ENCODE results near the gene ETV3. TPM values are rescaled to one million over a fixed set of nuclear protein-coding genes. Genes with fewer than 3 reads are reported as not detected.

ETV3 gene
- total RNA-seq, 1 donor from 2014 or later: 19.5 TPM

- Histone ChIP-seq H3K36me3 (no peaks in the 10 kb centered on the region), H3K4me1 (peaks cover 13% of the 10 kb centered on the region), H3K4me2 (no peak overlapping the region), H3K9me3 (ENCODE audit: low read depth) (no peaks in the 10 kb centered on the region), H2AFZ (replicated peaks) (no peak overlapping the region), H3K79me2 (ENCODE audit: low read depth) (no peaks in the 10 kb centered on the region), H3K27ac (no peak overlapping the region), H3F3A (ENCODE audit: low read depth) (no peaks in the 10 kb centered on the region), H3K27me3 (no peaks in the 10 kb centered on the region), H3K9ac (no peak overlapping the region), H3K4me3 (no peak overlapping the region), H4K20me1 (ENCODE audit: low read depth) (no peaks in the 10 kb centered on the region)
- Mint-ChIP-seq H3K9me3 (peaks cover 2% of the 10 kb centered on the region), H3K4me3 (no peak overlapping the region), H3K27ac (no peak overlapping the region), H3K36me3 (no peaks in the 10 kb centered on the region), H3K27me3 (ENCODE audit: insufficient read depth, low read depth) (peaks cover 5% of the 10 kb centered on the region), H3K4me1 (peaks cover 10% of the 10 kb centered on the region)
- TF ChIP-seq EZH2phosphoT487 (IDR thresholded peaks at IDR 0.05): no peak
- TF ChIP-seq EZH2 (IDR thresholded peaks at IDR 0.05): no peak
- TF ChIP-seq CTCF (IDR thresholded peaks at IDR 0.05): no peak
- DNase-seq (ENCODE audit: low spot score): no peak
These were observed 8.0 kb upstream of the ETV3 start for GRCh38 chr1:157146244-157146643.

- Mint-ChIP-seq H3K36me3 (no peaks in the 10 kb centered on the region), H3K9me3 (peaks cover 2% of the 10 kb centered on the region), H3K27ac (no peak overlapping the region), H3K4me3 (no peak overlapping the region), H3K27me3 (ENCODE audit: insufficient read depth, low read depth) (peaks cover 11% of the 10 kb centered on the region), H3K4me1 (peaks cover 10% of the 10 kb centered on the region)
- Histone ChIP-seq H3K4me3 (no peak overlapping the region), H3K9ac (no peak overlapping the region), H3K4me2 (no peak overlapping the region), H3K36me3 (no peaks in the 10 kb centered on the region), H3K4me1 (peaks cover 13% of the 10 kb centered on the region), H3K27ac (no peak overlapping the region), H3F3A (ENCODE audit: low read depth) (peaks cover 7% of the 10 kb centered on the region), H4K20me1 (ENCODE audit: low read depth) (no peaks in the 10 kb centered on the region), H2AFZ (replicated peaks) (no peak overlapping the region), H3K79me2 (ENCODE audit: low read depth) (no peaks in the 10 kb centered on the region), H3K9me3 (ENCODE audit: low read depth) (no peaks in the 10 kb centered on the region), H3K27me3 (no peaks in the 10 kb centered on the region)
- TF ChIP-seq EZH2phosphoT487 (IDR thresholded peaks at IDR 0.05) (no peak), CTCF (IDR thresholded peaks at IDR 0.05) (no peak), EZH2 (IDR thresholded peaks at IDR 0.05) (no peak)
- DNase-seq (ENCODE audit: low spot score): no peak
These were observed 6.9 kb upstream of the ETV3 start for GRCh38 chr1:157145076-157145475.

- Histone ChIP-seq H3K79me2 (ENCODE audit: low read depth) (no peaks in the 10 kb centered on the region), H3K36me3 (no peaks in the 10 kb centered on the region), H3K4me1 (peaks cover 18% of the 10 kb centered on the region), H3K27me3 (no peaks in the 10 kb centered on the region), H2AFZ (replicated peaks) (no peak overlapping the region), H3K9me3 (ENCODE audit: low read depth) (no peaks in the 10 kb centered on the region), H3F3A (ENCODE audit: low read depth) (peaks cover 12% of the 10 kb centered on the region), H3K9ac (no peak overlapping the region), H4K20me1 (ENCODE audit: low read depth) (no peaks in the 10 kb centered on the region), H3K4me3 (no peak overlapping the region), H3K4me2 (no peak overlapping the region), H3K27ac (no peak overlapping the region)
- no peak for DNase-seq (ENCODE audit: low spot score)
- H3K27ac Mint-ChIP-seq: no peak overlapping the region
- H3K27me3 Mint-ChIP-seq (ENCODE audit: insufficient read depth, low read depth): peaks cover 11% of the 10 kb centered on the region
- H3K4me1 Mint-ChIP-seq: peaks cover 11% of the 10 kb centered on the region
- peaks cover 2% of the 10 kb centered on the region for H3K9me3 Mint-ChIP-seq
- H3K36me3 Mint-ChIP-seq: no peaks in the 10 kb centered on the region
- H3K4me3 Mint-ChIP-seq: no peak overlapping the region
- TF ChIP-seq CTCF (IDR thresholded peaks at IDR 0.05): no peak
- TF ChIP-seq EZH2 (IDR thresholded peaks at IDR 0.05): no peak
- TF ChIP-seq EZH2phosphoT487 (IDR thresholded peaks at IDR 0.05): no peak
These were observed 6.3 kb upstream of the ETV3 start for GRCh38 chr1:157144509-157144908.
